Lung (tissue), 12 donors: ENCODE data around the gene GBE1. TPM values are rescaled to one million over a fixed set of nuclear protein-coding genes. Genes with fewer than 3 reads are reported as not detected.

Source experiments
- ATAC-seq: fragments of 200-7000 bp; cut with Tn5 transposase; one replicate; pipeline ENCODE4 v1.9.1; 2020; ENCODE audit warnings: moderate number of reproducible peaks; ENCODE audit not compliant: insufficient read depth, low FRiP score
- DNase-seq, 3 donors: peaks; one replicate each; pipeline ENCODE4 v3.0.0-alpha.2; 2013 to 2017
- H3K27ac ChIP-seq, 2 donors: one replicate each; pipeline ENCODE4 v1.5.1; 2013; ENCODE audit warnings: mild to moderate bottlenecking in 2 of 2, moderate library complexity in 2 of 2, control low read depth in 1 of 2, inconsistent platforms in 1 of 2, low read depth in 1 of 2, low read length in 1 of 2
- H3K27me3 ChIP-seq, 3 donors: one replicate each; pipeline ENCODE4 v1.5.1; 2013; ENCODE audit warnings: low read length in 2 of 3; ENCODE audit not compliant: control insufficient read depth in 3 of 3, insufficient read depth in 3 of 3
- H3K36me3 ChIP-seq, 4 donors: one replicate each; pipeline ENCODE4 v1.5.1; 2013; ENCODE audit warnings: low read length in 4 of 4, mild to moderate bottlenecking in 1 of 4, moderate library complexity in 1 of 4; ENCODE audit not compliant: control insufficient read depth in 4 of 4, insufficient read depth in 4 of 4
- H3K4me1 ChIP-seq, 5 donors: one replicate each; pipeline ENCODE4 v1.5.1; 2013; ENCODE audit warnings: low read length in 5 of 5, mild to moderate bottlenecking in 2 of 5, moderate library complexity in 1 of 5; ENCODE audit not compliant: control insufficient read depth in 5 of 5, insufficient read depth in 5 of 5
- H3K4me3 ChIP-seq: one replicate; pipeline ENCODE4 v1.5.1; 2013; ENCODE audit warnings: mild to moderate bottlenecking, control low read depth, moderate library complexity
- H3K9ac ChIP-seq, 2 donors: one replicate each; pipeline ENCODE4 v1.5.1; 2013; ENCODE audit warnings: low read length in 2 of 2, control low read depth in 1 of 2; ENCODE audit not compliant: insufficient read depth in 1 of 2
- H3K9me3 ChIP-seq, 4 donors: one replicate each; pipeline ENCODE4 v1.5.1; 2013; ENCODE audit warnings: low read length in 3 of 4, mild to moderate bottlenecking in 1 of 4, moderate library complexity in 1 of 4; ENCODE audit not compliant: control insufficient read depth in 4 of 4, insufficient read depth in 3 of 4
- WGBS, 2 donors: extraction: QIAGEN DNeasy Blood & Tissue Kit; methylation state at CpG; one replicate each; pipeline ENCODE4 v1.1.7; 2013; 5-methylcytosine and 5-hydroxymethylcytosine counted together
- polyA plus RNA-seq, 2 donors: library from polyadenylated mRNA; stranded (reverse); fragments of 200-250 nt; gene quantifications; one replicate each; pipeline ENCODE4 v1.2.1, GENCODE V29; 2013
- total RNA-seq, 2 donors: library from RNA; depleted of rRNA in 1 of 2; stranded (reverse); fragments of >200 nt in 1 of 2; gene quantifications; one replicate each; pipeline ENCODE4 v1.2.1, GENCODE V29; 2014 to 2021
- TF ChIP-seq, protein P1 (sequence below): IDR thresholded peaks from 2 replicates; pipeline ENCODE4 v1.5.1; 2012; ENCODE audit warnings: mild to moderate bottlenecking; ENCODE audit errors: control extremely low read depth, extremely low read depth
- donor health status: control.
- donor health status: control.
- donor health status: Bipolar disorder and iron deficiency.
- donor health status: healthy.
- donor health status: DM: yes; HTN: yes; CAD: no.

Gene GBE1
- total and polyA plus RNA-seq, 4 donors = 10.5 to 39.1 (median 31.6) TPM

DNA sequence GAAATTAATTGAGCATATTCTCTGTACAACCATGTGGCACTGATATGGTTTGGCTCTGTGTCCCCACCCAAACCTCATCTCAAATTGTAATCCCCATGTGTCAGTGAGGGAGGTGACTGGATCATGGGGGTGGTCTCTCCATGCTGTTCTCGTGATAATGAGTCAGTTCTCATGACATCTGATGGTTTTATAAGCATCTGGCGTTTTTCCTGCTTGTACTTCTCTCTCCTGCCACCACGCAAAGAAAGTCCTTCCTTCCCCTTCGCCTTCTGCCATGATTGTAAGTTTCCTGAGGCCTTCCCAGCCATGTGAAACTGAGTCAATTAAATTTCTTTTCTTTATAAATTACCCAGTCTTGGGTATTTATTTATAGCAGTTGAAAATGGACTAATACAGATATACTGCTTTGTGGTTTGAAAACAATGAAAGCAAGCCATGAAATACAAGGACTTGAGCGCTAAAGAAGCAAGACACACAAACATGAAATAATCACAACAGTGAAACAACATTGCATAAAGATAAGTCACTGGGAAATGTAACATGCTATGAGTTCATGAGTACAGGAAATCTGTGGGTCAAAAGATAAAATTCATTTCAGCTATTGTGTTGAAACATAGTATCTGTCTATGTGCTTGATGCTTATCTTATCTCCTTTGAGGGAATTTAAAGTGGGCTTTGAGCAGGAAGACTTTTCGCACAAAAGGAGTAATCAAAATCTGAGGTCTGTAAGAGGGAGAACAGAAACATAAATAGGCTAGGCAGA, 288.7 kb downstream of the GBE1 start:
- TF ChIP-seq, protein P1, sequence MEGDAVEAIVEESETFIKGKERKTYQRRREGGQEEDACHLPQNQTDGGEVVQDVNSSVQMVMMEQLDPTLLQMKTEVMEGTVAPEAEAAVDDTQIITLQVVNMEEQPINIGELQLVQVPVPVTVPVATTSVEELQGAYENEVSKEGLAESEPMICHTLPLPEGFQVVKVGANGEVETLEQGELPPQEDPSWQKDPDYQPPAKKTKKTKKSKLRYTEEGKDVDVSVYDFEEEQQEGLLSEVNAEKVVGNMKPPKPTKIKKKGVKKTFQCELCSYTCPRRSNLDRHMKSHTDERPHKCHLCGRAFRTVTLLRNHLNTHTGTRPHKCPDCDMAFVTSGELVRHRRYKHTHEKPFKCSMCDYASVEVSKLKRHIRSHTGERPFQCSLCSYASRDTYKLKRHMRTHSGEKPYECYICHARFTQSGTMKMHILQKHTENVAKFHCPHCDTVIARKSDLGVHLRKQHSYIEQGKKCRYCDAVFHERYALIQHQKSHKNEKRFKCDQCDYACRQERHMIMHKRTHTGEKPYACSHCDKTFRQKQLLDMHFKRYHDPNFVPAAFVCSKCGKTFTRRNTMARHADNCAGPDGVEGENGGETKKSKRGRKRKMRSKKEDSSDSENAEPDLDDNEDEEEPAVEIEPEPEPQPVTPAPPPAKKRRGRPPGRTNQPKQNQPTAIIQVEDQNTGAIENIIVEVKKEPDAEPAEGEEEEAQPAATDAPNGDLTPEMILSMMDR = no peak
- Histone ChIP-seq H3K4me1 (peaks cover 0 to 2% (median 0%) of the 10 kb centered on the region in 5 donors), H3K9ac (no peak overlapping the region), H3K27me3 (no peaks in the 10 kb centered on the region), H3K9me3 (no peaks in the 10 kb centered on the region), H3K4me3 (no peak overlapping the region), H3K36me3 (no peaks in the 10 kb centered on the region), H3K27ac (no peak overlapping the region)
- ATAC-seq = no peak
- DNase-seq = no peak
- 25 to 53% methylated on average over 6 of the region's 6 CpGs for WGBS, 2 donors

DNA sequence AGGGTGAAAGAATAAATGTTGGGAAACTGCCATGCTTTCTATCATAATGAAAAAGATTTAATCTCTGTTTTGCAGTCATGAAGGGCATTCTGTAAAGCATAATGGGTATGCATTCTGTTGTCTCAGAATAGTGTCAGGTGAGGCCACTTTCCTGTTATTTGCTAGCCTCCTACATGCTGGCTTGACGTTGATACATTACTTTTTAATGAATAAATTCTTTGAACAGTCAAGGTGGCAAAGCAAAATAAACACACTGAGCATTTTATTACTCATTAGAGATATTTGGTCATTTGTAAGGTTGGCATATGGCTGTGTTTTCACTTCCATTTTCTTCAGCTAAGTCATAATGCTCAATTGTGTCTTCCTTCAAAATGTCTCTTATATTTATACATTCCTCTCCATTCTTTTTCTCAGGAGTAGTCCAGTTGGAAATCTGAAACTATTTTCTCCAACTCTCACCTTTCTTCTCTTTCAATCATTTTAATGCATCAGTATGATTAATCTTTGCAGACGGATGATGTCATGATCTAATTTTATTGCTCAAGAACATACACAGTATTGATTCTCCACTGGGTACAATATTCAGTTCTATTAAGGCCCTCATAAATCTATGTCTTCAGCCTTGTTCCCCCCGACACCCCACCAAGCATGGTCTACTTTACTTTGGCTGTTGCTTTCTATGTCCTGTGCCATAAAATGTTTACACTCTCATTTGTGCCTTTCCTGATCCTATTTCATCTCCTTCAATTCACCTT, 290.7 kb downstream of the GBE1 start:
- ATAC-seq (no peak), DNase-seq (no peak)
- 83 to 94% methylated on average over 3 of the region's 3 CpGs for WGBS, 2 donors
- no peak overlapping the region for H3K9ac ChIP-seq
- TF ChIP-seq, protein P1 = no peak
- no peaks in the 10 kb centered on the region for H3K27me3 ChIP-seq
- no peaks in the 10 kb centered on the region for H3K9me3 ChIP-seq
- no peaks in the 10 kb centered on the region for H3K4me1 ChIP-seq
- no peaks in the 10 kb centered on the region for H3K36me3 ChIP-seq
- no peak overlapping the region for H3K4me3 ChIP-seq
- no peak overlapping the region for H3K27ac ChIP-seq

DNA sequence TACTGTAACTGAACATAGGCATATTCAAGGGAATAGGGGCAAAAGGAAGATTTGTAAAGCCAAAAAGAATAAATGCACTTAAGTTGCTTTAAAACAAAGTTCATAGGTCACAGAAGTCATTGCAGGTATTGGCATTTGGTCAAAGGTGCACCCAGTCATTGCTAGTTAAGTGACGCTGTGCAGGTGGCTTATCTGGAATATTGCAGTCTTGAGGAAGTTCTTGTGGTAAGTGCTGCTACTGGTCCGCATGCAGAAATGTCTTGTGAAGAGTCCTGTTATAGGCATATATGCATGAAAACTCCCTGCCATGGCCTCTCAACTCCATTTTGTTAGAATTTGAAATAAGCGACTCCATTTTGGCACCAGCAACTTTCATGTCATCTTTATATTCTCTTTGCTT, 293.1 kb downstream of the GBE1 start:
- H3K4me3 ChIP-seq = no peak overlapping the region
- H3K27ac ChIP-seq = no peak overlapping the region
- H3K36me3 ChIP-seq = no peaks in the 10 kb centered on the region
- H3K4me1 ChIP-seq = no peaks in the 10 kb centered on the region
- no peaks in the 10 kb centered on the region for H3K27me3 ChIP-seq
- 68% methylated on average over 3 of the region's 3 CpGs for WGBS, 2 donors
- TF ChIP-seq, protein P1 = no peak
- no peak overlapping the region for H3K9ac ChIP-seq
- ATAC-seq = no peak
- no peak for DNase-seq
- H3K9me3 ChIP-seq = no peaks in the 10 kb centered on the region
